Upper lobe of left lung (tissue), 6 donors: ENCODE results near the gene PLCH2. TPM values are rescaled to one million over a fixed set of nuclear protein-coding genes. Genes with fewer than 3 reads are reported as not detected.

Experiments used
- ATAC-seq, 2 donors: fragments of 200-7000 bp; cut with Tn5 transposase; one replicate each; pipeline ENCODE4 v1.9.1; 2022; ENCODE audit warnings: mild to moderate bottlenecking in 2 of 2, moderate library complexity in 2 of 2; ENCODE audit not compliant: low FRiP score in 2 of 2
- DNase-seq, 2 donors: peaks; one replicate each; pipeline ENCODE4 v3.0.0-alpha.2; 2019 to 2020
- H3K27ac ChIP-seq, 4 donors: fragments of 200-600 bp; sonication (generic); one replicate each; pipeline ENCODE4 v1.5.1; 2016 to 2019
- H3K27me3 ChIP-seq, 4 donors: fragments of 200-600 bp; sonication (generic); one replicate each; pipeline ENCODE4 v1.5.1; 2017 to 2019
- H3K36me3 ChIP-seq, 4 donors: fragments of 200-600 bp; sonication (generic); one replicate each; pipeline ENCODE4 v1.5.1; 2016 to 2019
- H3K4me1 ChIP-seq, 4 donors: fragments of 200-600 bp; sonication (generic); one replicate each; pipeline ENCODE4 v1.5.1; 2018 to 2019
- H3K4me3 ChIP-seq, 4 donors: fragments of 200-600 bp; sonication (generic); one replicate each; pipeline ENCODE4 v1.5.1; 2017 to 2019; ENCODE audit warnings: mild to moderate bottlenecking in 2 of 4, moderate library complexity in 1 of 4
- H3K9me3 ChIP-seq, 4 donors: fragments of 200-600 bp; sonication (generic); one replicate each; pipeline ENCODE4 v1.5.1; 2018 to 2019
- EP300 ChIP-seq, 4 donors: sonication (generic); formaldehyde crosslinking; IDR thresholded peaks; one replicate each; pipeline ENCODE4 v1.5.1; 2017; ENCODE audit warnings: antibody characterized with exemption in 4 of 4, control low read depth in 2 of 4
- POLR2A ChIP-seq, 4 donors: fragments of 450-650 bp; IDR thresholded peaks; one replicate each; pipeline ENCODE4 v1.5.1; 2016 to 2017; ENCODE audit warnings: antibody characterized with exemption in 4 of 4, mild to moderate bottlenecking in 2 of 4
- POLR2AphosphoS5 ChIP-seq, 2 donors: sonication (generic); formaldehyde crosslinking; IDR thresholded peaks; one replicate each; pipeline ENCODE4 v1.5.1; 2017; ENCODE audit warnings: antibody characterized with exemption in 2 of 2
- WGBS, 2 donors: methylation state at CpG; one replicate each; pipeline ENCODE4 v1.1.5; 2017 to 2018; 5-methylcytosine and 5-hydroxymethylcytosine counted together
- total RNA-seq, 6 donors: library from RNA; depleted of rRNA in 4 of 6; stranded (reverse); fragments of >200 nt in 4 of 6; gene quantifications; one replicate each; pipeline versions ENCODE4 v1.1.0 to v1.2.1, GENCODE V29; 2016 to 2021
- TF ChIP-seq, protein P1 (sequence below), 6 experiments: fragments of 450-650 bp in 4 of 6; fragments of 200-600 bp in 2 of 6; sonication (generic) in 2 of 6; IDR thresholded peaks; one replicate each; pipeline ENCODE4 v1.5.1; 2016 to 2019; ENCODE audit warnings: antibody characterized with exemption in 6 of 6
- donor health status: DM: no; HTN: no; CAD: no; lungs with moderate emphysema.
- donor health status: DM: no; HTN: yes; CAD: no; lungs with severe emphysema.

PLCH2 gene
- total RNA-seq, 6 donors from 2014 or later, result 1.5 to 7.3 (median 3.4) TPM

DNA sequence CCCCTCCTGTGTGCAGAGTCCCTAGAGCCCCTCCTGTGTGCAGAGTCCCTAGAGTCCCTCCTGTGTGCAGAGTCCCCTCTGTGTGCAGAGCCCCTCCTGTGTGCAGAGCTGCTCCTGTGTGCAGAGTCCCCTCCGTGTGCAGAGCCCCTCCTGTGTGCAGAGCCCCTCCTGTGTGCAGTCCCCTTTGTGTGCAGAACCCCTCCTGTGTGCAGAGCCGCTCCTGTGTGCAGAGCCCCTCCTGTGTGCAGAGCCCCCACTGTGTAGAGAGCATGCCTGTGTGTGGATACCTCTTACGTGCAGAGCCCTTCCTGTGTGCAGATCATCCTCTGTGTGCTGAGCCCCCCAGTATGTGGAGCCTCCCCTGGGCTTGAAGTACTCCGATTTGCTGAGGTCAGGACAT is 62.3 kb downstream of the PLCH2 start:
- Histone ChIP-seq H3K27ac (no peak overlapping the region), H3K4me1 (peaks cover 8 to 33% (median 29%) of the 10 kb centered on the region in 4 donors), H3K9me3 (no peaks in the 10 kb centered on the region), H3K27me3 (peaks cover 0 to 10% (median 4%) of the 10 kb centered on the region in 4 donors), H3K4me3 (no peak overlapping the region), H3K36me3 (no peaks in the 10 kb centered on the region)
- 87 to 90% methylated on average over 2 to 4 of the region's 4 CpGs for WGBS, 2 donors
- TF ChIP-seq, protein P1, sequence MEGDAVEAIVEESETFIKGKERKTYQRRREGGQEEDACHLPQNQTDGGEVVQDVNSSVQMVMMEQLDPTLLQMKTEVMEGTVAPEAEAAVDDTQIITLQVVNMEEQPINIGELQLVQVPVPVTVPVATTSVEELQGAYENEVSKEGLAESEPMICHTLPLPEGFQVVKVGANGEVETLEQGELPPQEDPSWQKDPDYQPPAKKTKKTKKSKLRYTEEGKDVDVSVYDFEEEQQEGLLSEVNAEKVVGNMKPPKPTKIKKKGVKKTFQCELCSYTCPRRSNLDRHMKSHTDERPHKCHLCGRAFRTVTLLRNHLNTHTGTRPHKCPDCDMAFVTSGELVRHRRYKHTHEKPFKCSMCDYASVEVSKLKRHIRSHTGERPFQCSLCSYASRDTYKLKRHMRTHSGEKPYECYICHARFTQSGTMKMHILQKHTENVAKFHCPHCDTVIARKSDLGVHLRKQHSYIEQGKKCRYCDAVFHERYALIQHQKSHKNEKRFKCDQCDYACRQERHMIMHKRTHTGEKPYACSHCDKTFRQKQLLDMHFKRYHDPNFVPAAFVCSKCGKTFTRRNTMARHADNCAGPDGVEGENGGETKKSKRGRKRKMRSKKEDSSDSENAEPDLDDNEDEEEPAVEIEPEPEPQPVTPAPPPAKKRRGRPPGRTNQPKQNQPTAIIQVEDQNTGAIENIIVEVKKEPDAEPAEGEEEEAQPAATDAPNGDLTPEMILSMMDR (IDR thresholded peaks at IDR 0.05), result no peak
- TF ChIP-seq EP300 (IDR thresholded peaks at IDR 0.05) (no peak), POLR2A (IDR thresholded peaks at IDR 0.05) (no peak), POLR2AphosphoS5 (IDR thresholded peaks at IDR 0.05) (no peak)
- DNase-seq (peak in 1 of 2 donors; percentile 6), ATAC-seq (no peak)

DNA sequence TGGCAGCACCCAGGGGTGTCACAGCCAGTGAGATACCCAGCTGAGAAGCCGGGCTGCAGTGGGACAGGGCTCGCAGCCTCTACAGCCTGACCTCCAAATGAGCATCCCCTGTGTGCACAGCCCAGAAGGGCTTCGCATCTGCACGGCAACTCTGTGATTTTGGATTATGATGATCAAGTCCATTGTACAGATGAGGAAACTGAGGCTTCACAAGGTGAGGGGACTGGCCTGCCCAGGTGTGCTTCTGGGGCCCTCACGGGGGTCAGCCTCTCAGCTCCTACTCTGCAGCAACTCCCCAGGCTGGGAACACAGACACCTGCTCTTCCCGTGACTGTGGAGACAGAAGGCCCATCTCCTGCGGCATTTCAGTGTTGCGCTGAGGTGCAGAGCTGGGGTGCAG is 62.8 kb downstream of the PLCH2 start:
- Histone ChIP-seq H3K27me3 (peaks cover 0 to 8% (median 4%) of the 10 kb centered on the region in 4 donors), H3K4me1 (peaks cover 11 to 37% (median 33%) of the 10 kb centered on the region in 4 donors), H3K9me3 (no peaks in the 10 kb centered on the region), H3K4me3 (no peak overlapping the region), H3K36me3 (no peaks in the 10 kb centered on the region), H3K27ac (no peak overlapping the region)
- DNase-seq, result peak in 1 of 2 donors; percentile 25
- no peak for ATAC-seq
- 96 to 100% methylated on average over 3 to 8 of the region's 8 CpGs for WGBS, 2 donors
- TF ChIP-seq, protein P1 (IDR thresholded peaks at IDR 0.05), result no peak
- TF ChIP-seq POLR2A (IDR thresholded peaks at IDR 0.05), result no peak
- TF ChIP-seq POLR2AphosphoS5 (IDR thresholded peaks at IDR 0.05), result no peak
- no peak for TF ChIP-seq EP300 (IDR thresholded peaks at IDR 0.05)

DNA sequence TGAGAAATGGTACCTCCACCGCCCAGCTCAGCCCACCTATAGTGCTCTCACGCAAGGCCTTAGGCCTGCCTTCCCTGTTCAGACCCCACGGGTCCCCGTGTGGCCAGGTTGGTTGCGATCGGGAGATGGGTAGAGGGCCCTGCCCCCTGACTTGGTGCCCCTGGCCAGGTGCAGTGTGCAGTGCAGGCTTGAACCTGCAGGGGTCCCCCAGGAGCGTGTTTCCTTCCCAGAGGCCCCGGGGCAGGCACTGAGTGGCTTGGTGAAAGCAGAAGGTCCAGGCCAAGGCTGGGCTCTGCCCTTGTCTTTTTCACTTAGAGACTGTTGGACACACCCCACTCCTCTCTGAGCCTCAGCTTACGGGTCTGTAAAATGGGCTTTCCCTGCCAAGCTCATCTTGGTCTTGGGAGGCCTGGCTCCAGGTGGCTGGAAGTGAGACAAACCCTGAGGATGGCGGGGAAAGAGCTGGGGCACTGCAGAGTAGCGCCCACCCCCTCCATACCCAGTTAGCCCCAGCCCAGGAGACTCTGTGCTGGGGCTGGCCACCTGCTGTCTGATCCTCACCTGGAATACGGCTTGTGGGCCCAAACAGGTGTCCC is 63.3 kb downstream of the PLCH2 start:
- Histone ChIP-seq H3K9me3 (no peaks in the 10 kb centered on the region), H3K4me1 (peaks cover 16 to 40% (median 36%) of the 10 kb centered on the region in 4 donors), H3K36me3 (no peaks in the 10 kb centered on the region), H3K27ac (no peak overlapping the region), H3K4me3 (no peak overlapping the region), H3K27me3 (peaks cover 0 to 8% (median 4%) of the 10 kb centered on the region in 4 donors)
- ATAC-seq, result no peak
- peak in 1 of 2 donors; percentile 54 for DNase-seq
- 74 to 77% methylated on average over 4 to 12 of the region's 12 CpGs for WGBS, 2 donors
- TF ChIP-seq, protein P1 (IDR thresholded peaks at IDR 0.05), result peak in 4 of 6 experiments; percentile 26 to 38 (median 34)
- TF ChIP-seq POLR2A (IDR thresholded peaks at IDR 0.05), result no peak

DNA sequence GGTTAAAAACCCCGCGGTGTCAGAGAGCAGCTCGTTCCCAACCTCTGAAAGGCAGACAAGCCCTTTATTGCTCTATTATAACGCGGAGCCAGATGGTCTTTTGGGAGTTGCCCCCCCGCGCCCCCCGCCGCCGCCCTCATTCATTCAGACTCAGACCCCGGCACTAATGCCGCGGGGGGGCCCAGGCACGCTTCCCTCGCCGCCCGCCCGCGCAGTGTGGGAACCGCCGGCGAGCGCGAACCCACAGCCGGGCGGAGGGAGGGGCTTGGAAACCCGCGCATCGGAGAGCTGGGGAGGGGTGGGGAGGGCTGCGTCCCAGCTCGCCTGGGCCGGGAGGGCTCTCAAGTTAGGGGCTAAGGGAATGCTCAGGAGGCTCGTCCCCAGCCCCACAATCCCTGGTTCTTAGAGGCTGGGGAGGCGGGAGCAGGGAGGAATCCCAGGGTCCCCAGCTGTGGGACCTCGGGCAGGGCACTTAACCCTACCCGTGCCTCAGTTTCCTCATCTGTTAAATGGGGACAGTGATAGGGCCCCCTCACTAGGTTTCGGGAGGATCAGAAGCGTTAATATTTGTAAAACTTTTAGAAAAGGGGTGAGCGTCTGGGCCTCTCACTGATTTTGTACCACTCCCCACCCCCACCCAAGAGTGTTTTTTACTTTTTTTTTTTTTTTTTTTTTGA is 64.9 kb downstream of the PLCH2 start:
- peaks cover 31 to 44% (median 40%) of the 10 kb centered on the region in 4 donors for H3K4me1 ChIP-seq
- DNase-seq (peak in 1 of 2 donors; percentile 82), ATAC-seq (no peak)
- H3K4me3 ChIP-seq, result no peak overlapping the region
- no peaks in the 10 kb centered on the region for H3K36me3 ChIP-seq
- H3K9me3 ChIP-seq, result no peaks in the 10 kb centered on the region
- TF ChIP-seq, protein P1 (IDR thresholded peaks at IDR 0.05), result no peak
- TF ChIP-seq EP300 (IDR thresholded peaks at IDR 0.05), result no peak
- TF ChIP-seq POLR2AphosphoS5 (IDR thresholded peaks at IDR 0.05), result no peak
- H3K27me3 ChIP-seq, result peaks cover 0 to 8% (median 4%) of the 10 kb centered on the region in 4 donors
- WGBS, 2 donors, result 18 to 36% methylated on average over 11 to 33 of the region's 39 CpGs
- H3K27ac ChIP-seq, result no peak overlapping the region
